ENCODE data around the gene TAS2R41.

The TAS2R41 gene

GRCh38 chr7:143487061-143487460 lies 9.4 kb downstream of the TAS2R41 start:
- no peak overlapping the region for H3K4me3 ChIP-seq (ENCODE audit: low read length)
- DNase-seq (ENCODE audit: low read depth, low spot score): no peak

- DNase-seq (ENCODE audit: low read depth, low spot score): no peak
- no peak overlapping the region for H3K4me3 ChIP-seq (ENCODE audit: low read length)
These were observed 9.9 kb downstream of the TAS2R41 start for GRCh38 chr7:143487566-143487965.

DNA sequence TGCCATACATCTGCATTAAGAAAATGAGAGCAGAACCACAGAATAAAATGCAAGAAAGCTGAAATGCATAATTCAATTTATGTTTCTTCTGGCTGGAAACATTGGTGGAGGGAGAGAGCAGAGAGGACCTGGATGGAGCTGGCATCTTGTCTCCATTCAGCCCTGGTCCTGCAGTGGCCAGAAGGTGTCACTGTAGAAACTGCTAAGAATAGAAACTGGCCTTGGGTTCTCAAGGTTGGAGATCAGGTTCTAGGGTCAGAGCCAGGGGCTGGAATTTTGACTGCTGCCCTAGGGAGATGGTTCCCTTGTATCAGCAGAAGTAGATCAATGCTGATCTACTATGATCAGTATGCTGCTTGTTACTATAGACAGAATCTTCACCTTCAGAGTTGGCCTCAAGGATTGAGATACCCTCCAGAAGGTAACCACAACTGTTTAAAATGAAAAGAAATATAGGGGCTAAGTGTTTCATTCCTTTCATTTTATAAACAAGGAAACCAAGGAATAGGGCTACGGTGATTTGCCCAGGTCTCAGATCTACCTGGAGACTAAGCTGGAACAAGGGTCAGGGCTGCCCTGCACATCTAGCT lies 13.1 kb downstream of the TAS2R41 start:
- DNase-seq (ENCODE audit: low read depth, low spot score): no peak
- H3K4me3 ChIP-seq (ENCODE audit: low read length): no peak overlapping the region

- no peak overlapping the region for H3K4me3 ChIP-seq (ENCODE audit: low read length)
- DNase-seq (ENCODE audit: low read depth, low spot score): no peak
These were observed 14.4 kb downstream of the TAS2R41 start for GRCh38 chr7:143492043-143492471.

DNA sequence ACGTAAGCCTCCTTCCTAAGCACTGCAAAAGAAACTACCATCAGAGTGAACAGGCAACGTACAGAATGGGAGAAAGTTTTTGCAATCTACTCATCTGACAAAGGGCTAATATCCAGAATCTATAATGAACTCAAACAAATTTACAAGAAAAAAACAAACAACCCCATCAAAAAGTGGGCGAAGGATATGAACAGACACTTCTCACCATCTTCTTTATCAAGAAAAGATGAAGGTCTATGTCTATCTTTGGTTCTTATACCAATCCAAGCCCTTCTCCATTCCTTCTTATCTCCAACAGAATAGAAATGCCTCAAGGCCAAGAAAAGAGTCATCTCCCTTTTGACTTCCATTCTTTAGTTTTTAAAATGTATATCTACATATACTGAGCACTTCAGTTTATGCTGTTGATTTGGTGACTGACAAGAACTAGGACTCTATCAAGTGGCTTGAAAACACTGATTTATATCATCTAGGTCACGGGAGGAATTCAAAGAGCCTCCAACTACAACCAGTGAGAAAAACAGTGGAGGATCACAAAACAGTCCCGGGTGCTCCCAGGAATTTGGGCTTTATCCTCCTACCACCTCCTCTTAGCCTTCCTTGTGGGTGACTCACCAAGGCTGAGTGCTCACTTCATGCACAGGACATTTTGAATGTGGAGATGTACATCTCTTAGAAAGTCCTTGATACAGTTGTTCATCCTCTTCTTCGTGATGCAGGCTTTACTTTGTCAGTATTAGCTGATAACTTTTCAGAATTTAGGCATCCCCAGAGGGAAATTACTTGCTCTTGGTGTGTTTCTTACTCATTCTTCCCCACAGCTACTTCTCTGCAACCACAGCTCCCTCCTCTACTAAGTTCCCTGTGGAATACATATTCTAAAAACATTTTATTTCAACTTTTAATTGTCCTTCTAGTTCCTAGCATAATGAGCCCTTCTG lies 15.4 kb downstream of the TAS2R41 start:
- no peak for DNase-seq (ENCODE audit: low read depth, low spot score)
- no peak overlapping the region for H3K4me3 ChIP-seq (ENCODE audit: low read length)

DNA sequence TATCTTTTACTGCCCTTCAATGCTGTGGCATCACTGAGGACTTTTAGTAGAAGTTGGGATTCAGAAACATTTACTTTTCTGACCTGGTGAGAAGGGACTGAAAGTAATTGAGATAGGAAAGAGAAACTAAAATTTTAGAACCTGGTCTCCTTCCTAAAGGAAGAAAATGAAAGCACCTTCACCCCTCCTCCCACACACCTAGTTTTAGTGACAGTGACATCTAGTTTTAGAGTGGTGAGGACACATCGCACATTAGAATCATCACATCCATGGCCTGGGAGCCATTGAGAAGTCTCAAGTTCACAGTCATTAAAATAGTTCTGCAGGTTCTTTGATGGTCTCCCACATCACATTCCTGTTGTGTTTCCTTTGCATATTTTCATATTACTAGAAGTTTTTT lies 16.1 kb downstream of the TAS2R41 start:
- no peak for DNase-seq (ENCODE audit: low read depth, low spot score)
- H3K4me3 ChIP-seq (ENCODE audit: low read length): no peak overlapping the region

GRCh38 chr7:143494622-143495021 lies 16.9 kb downstream of the TAS2R41 start:
- DNase-seq (ENCODE audit: low read depth, low spot score): no peak
- no peak overlapping the region for H3K4me3 ChIP-seq (ENCODE audit: low read length)

- no peak for DNase-seq (ENCODE audit: low read depth, low spot score)
These were observed 18.2 kb downstream of the TAS2R41 start for GRCh38 chr7:143495851-143496250.

GRCh38 chr7:143496263-143496662 lies 18.6 kb downstream of the TAS2R41 start:
- DNase-seq (ENCODE audit: low read depth, low spot score): no peak
- H3K4me3 ChIP-seq (ENCODE audit: low read length): no peak overlapping the region

More at GRCh38 chr7:143495851-143496250, 18.2 kb downstream of the TAS2R41 start:
- no peak overlapping the region for H3K4me3 ChIP-seq (ENCODE audit: low read length)

GRCh38 chr7:143497008-143497795 lies 19.5 kb downstream of the TAS2R41 start:
- no peak for DNase-seq (ENCODE audit: low read depth, low spot score)
- no peak overlapping the region for H3K4me3 ChIP-seq (ENCODE audit: low read length)

GRCh38 chr7:143499246-143499645 lies 21.6 kb downstream of the TAS2R41 start:
- no peak for DNase-seq (ENCODE audit: low read depth, low spot score)
- H3K4me3 ChIP-seq (ENCODE audit: low read length): no peak overlapping the region

DNA sequence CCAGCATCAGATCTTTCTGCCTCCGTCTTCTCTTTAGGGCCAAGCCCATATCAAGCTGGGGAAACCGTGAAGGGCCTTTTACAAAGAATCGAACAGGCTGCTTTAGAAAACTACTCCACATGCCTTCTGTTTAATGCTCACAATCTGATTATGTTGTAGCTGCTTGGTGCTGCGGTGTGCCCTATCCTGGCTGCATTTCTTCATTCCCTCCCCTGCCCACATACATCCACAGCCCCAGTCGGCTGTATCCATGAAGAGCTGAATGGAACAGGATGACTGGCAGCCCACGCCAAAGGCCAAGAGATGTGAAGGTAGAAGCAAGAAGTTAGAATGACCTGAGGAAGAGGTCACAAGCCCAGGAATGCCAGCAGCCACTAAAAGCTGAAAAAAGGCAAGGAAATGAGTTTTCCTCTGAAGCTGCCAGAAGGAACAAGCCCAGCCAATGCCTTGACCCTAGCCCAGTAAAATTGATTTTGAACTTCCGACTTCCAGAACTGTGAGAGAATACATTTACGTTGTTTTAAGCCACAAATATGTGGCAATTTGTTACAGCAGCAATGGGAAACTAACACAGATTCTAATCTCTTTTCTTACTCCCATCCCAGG lies 22.2 kb downstream of the TAS2R41 start:
- DNase-seq (ENCODE audit: low read depth, low spot score): no peak
- no peak overlapping the region for H3K4me3 ChIP-seq (ENCODE audit: low read length)

DNA sequence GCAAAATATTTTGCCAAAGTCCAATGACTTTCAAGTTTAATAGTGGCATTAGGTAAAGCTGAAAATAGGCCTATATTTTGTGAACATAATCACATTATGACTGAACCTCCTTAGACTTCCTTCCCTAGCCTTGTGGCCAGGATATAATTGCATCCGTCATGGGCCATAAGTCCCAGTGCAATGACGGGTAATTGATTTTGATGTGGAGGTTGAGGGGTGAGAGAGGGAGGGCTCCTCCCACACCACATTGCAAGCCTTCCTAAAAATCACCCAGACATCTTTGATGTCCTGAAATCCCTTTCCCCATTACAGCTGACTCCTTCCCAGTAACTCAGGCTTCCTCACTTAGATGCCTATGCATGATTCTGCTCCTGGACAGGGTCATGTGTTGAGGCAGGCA lies 25.6 kb downstream of the TAS2R41 start:
- H3K4me3 ChIP-seq (ENCODE audit: low read length): no peak overlapping the region
- DNase-seq (ENCODE audit: low read depth, low spot score): no peak

GRCh38 chr7:143504215-143504936 lies 26.7 kb downstream of the TAS2R41 start:
- H3K4me3 ChIP-seq (ENCODE audit: low read length): no peak overlapping the region

GRCh38 chr7:143504937-143505297 lies 27.2 kb downstream of the TAS2R41 start:
- DNase-seq (ENCODE audit: low read depth, low spot score): peak; percentile 4

More at GRCh38 chr7:143504215-143504936, 26.7 kb downstream of the TAS2R41 start:
- DNase-seq (ENCODE audit: low read depth, low spot score): no peak

GRCh38 chr7:143505838-143506237 lies 28.2 kb downstream of the TAS2R41 start:
- DNase-seq (ENCODE audit: low read depth, low spot score): no peak

More at GRCh38 chr7:143504937-143505297, 27.2 kb downstream of the TAS2R41 start:
- no peak overlapping the region for H3K4me3 ChIP-seq (ENCODE audit: low read length)

DNA sequence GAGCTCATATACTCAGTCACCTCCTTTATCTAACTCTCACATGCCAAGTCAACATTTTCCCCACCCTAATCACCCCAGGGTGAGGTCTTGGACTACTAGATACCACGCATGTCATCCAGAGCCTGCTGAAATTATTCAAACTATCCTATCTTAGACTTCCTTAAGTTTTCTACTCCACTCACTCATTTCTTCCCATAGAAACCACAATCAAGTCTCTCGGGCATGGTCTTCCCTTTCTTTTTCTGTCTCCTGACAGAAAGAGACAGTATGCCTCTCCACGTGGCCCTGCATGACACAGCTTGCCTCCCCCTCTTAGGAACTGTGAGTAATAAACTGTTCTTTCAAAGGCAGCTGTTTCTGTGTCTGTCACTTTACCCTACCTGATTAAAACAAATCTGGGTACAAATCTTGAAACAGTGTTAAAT lies 29.4 kb downstream of the TAS2R41 start:
- H3K4me3 ChIP-seq (ENCODE audit: low read length): no peak overlapping the region
- DNase-seq (ENCODE audit: low read depth, low spot score): no peak

More at GRCh38 chr7:143505838-143506237, 28.2 kb downstream of the TAS2R41 start:
- no peak overlapping the region for H3K4me3 ChIP-seq (ENCODE audit: low read length)

DNA sequence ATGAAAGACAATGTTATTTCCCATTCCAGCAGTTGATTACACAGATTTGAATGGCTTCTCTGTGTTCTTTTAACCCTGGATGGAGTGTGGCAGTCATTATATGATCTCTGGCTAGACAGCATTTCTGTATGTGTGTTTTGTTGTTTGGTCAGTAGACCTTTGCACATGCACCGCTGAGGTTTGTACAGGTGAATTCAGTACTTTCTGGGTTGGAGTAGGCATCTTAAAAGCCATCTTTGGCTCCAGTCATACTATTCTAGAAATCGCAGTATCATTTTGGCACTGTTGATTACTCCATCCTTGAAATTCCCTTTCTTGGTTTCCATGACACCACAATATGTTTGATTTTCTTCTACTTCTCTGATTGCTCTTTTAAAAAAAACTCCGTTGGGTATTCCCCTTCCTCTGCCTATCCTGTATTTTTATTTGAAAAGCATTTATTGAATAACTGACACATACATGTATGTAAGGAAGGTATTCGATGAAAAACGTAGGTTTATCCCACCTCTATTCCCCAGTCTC lies 29.9 kb downstream of the TAS2R41 start:
- H3K4me3 ChIP-seq (ENCODE audit: low read length): no peak overlapping the region
- DNase-seq (ENCODE audit: low read depth, low spot score): no peak
